ENCODE data around the gene NOS1AP.
"Not testable (repeated sequence)": the region's sequence is repeated elsewhere in the genome, so short reads cannot be mapped to it uniquely, and the experiment has no call there.

NOS1AP gene

DNA sequence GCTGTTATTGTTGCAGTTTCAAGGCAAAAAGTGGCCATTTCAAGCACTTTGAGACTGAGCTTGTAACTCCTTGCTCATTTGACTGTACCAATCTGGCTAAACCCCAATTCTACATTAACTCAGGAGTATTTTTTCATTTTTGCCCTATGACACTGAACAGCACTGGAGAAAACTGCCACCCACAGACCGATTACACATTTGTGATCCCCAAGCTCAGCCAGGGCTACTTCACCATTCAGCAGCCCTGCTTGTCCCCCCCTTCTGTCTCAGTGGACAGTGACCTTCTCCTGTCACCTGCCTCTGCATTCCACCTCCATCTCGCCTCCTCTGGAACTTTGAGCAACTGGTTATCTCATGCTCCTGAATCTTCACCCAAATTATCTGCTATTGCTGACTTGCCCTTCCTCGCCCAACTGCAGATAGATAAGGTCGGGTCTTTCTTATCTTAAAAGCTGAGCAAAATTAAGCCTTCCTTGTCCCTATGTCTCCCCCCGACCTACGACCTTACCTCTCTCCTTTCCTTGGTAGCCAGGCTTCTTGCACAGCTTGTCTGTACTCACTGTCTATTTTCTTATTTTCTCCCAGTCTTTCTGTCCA, 281.9 kb downstream of the NOS1AP start:
- no peak for DNase-seq

DNA sequence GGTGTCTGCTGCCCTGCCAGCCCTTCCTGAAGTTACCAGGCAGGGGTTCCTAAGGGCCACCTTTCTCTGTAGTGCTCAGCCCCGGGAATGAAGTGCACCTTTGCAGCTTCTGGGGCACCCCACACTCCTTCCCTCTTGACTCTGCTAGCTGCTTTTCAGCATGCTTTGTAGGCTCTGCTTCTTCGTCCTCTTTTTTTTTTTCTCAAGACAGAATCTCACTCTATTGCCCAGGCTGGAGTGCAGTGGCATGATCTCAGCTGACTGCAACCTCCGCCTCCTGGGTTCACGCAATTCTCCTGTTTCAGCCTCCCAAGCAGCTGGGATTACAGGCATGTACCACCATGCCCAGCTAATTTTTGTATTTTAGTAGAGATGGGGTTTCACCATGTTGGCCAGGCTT, 282.4 kb downstream of the NOS1AP start:
- DNase-seq, result not testable (repeated sequence)

DNA sequence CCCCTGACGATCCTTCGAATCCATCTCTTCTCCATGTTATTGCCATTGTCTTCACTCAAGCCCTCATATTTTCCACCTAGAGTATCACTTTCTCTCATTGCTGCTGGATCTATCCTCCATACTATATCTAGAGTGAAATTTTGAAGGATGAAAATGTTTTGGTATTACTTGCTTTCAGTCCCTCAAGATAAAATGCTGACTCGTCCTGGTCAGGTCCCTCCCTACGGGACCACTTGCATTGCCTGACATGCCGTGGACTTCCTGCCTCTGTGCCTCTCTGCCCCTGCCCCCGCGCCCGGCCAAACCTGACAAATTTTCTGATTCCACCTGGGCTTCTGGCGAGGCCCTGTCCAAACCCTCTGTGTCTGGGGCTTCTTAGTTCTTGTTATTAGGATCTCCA, 283.6 kb downstream of the NOS1AP start:
- DNase-seq, result no peak

DNA sequence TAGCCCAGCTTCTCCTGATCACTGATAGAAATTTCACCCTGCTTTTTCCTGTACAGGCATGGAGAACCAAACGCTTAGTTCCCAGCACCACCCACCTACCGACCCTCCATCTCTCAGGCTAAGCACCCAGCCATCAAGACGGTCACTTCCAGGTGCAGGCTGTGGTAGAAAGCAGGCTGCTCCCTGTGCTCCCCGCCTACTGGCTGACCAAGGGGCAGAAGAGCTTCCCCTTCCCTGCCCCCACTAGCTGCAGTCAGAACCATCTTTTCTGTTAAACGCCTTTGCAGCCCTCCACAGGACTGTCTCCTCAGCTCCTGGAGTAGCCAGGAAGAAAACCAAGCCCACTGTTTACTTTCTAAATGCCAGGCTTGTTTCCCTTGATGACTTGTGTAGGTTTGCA, 284.2 kb downstream of the NOS1AP start:
- DNase-seq, result no peak

DNA sequence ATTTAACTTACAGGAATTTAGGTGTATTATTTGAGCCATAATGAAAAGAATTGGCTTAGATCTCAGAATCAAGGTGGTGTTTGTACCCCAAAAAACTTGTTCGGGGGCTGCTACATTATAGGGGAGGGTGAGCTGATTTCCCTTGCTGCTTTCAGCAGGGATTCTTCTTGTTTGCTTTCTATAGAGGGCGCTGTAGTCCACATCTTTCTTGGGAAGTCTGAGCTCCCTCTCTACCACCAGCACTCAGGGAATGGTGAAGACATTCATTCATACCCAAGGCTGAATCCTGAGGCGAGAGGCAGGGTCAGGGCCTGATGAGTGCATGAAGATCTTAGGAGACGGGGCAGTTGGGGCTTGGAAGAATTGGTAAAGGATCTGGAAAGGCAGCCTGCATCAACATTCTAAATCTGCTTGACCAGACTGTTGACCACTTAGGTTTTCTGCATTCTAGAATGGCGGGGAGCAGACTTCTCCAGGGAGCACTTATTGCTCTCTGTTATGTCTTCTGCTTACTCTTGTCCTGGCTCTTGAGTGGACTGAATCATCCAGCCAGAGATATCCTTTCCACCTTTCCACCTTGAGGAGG, 288.3 kb downstream of the NOS1AP start:
- no peak for DNase-seq

DNA sequence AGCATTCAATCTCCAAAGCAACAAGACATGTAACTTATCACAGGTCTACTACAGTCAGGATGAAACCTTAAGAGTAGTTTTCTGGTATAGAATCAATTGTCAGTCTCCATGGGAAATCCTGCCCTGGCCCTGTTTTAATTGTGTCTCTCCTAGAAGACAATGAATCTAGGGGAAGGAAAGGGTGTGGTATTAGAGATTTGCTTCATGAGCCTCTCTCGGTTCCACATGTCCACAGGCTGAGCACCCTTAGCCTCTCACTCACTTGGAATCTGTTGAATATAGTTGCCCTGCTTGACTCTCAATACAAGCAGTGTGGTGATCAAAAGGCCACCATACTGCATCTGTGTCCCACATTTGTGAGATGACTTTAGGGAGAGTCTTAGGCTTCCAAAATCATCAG, 289.4 kb downstream of the NOS1AP start:
- no peak for DNase-seq

DNA sequence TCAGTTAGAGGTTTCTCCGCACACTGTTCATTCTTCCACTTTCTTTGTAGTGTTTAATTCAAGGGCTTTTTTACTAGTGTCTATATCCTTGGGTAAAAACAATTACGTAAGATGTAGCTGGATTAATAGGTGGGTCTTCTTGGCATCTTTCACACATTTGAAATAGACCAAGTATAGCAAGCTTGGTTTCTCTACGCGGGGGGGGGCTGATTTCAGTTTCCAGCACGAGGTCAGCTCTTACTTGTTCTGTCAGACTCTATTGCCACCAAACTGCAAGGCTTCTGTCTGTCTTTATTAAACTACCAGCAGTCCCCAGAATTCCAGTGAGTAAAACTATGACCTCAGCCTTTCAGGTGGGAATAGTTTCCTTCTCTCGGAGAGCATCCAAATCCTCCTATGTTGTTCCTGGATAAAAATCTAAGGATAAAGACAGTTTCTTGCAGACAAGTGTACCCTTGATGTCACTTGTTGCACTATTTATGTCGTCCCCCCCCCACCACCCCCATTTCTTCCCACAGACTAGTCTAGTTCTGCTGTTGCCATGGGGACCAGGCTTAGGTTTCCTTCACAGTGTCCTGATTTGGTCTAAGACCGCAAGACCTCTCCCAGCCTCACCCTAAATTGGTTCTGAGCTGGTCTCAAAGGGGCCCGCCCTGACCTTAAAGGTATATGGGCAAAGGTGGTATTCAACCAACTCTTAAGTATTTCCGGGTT, 290.2 kb downstream of the NOS1AP start:
- DNase-seq, result no peak

DNA sequence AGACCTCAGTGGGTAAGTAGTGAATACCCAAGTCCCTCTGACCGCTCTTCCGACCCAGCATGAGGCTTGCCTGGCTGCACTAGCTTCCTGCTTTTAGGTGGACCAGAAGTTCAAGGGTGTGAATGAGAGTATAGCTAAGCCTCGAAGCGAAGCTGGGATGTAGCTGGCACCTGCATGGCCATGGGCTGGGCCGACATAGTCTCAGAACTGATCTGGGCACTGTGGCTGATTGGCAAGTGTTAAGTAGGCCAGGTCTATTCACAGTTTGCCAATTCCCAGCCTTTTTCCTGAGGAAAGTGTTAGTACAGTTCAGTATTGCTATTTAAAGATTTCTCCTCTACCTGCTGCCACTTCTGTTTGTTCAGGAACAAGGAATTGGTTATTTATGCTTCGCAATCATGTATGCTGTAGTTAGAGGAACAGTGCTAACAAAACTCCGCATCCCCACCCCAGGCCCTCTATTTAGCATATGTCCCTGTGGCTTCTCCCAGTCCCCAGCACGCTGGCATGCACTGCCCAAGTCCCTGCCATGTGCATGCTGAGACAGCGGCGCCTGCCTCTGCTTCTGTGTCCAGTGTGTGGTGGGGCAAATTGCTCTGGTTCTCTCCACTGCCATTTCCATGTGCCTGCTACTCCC, 290.9 kb downstream of the NOS1AP start:
- no peak for DNase-seq

DNA sequence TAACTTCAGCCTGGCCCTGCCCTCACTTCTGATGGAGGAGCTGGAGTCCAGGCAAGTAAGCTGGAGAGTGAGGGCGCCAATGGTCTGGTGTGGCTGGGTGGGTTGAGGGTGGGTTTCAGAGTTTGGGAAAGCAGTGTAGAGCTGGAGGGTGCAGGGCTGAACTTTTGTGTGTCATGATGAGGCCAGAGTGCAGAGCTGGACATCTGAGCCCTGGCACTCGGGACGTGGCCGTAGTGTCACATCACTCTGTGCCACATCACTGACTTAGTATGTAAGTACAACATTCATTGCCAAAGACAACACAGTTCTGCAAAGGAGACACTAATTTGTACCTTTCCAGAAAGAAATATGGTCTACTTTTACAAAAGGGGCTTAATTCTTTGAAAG, 291.4 kb downstream of the NOS1AP start:
- DNase-seq, result no peak

DNA sequence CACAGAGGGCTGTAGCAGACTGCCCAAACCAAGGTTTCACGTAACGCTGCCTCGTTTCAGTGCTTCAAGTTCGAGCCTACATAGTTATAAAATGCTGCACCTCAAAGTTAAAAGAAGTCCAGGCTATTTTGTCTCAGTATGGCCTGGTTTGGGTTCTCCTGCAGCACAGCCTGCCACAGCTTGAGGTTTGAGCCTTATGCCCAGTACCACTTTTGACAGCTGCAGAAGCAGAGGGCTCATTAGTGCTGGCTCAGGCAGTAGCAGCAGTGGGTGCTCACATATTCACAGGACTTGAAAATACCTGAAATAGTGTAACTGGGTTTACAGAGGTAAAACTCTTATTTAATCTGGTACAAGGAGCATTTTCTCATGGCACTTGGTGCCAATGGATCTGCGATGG, 291.9 kb downstream of the NOS1AP start:
- no peak for DNase-seq

DNA sequence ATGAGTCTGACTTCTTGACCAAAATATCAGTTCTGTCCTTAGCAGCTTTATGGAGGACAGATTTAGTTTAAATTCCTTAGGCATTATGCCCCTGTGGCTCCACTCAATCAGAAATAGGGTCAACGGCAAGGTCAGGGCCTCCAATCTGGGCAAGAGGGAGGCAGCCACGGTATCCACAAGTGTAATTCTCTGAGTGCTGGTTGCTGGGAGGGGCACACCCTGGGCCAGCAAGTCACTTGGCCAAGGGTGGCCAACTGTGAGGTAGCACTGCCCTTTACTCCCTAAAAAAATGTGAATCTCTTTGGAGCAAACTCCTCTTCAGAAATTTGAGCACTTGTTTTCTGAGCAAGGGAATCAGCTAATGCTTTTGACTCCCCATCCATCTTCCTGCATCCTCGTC, 294.3 kb downstream of the NOS1AP start:
- no peak for DNase-seq

DNA sequence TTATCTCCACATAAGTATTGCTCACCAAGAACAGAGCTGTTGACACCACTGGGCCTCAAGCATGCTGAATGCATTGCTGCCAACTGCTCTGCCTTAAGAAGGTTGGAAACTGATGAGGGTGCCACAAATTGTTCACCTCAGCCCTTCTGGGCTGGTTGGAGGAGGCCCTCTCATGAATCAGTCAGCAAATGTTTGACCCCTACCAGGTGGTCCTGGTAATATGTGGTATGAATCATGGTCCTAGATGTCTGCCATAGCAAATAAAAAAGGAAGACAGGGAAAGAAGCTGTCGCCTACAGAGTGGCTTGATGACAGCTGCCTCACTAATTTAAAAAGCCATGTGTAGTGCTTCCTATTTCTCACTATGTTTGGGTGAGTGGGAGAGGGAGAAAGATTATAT, 295.0 kb downstream of the NOS1AP start:
- DNase-seq, result no peak

DNA sequence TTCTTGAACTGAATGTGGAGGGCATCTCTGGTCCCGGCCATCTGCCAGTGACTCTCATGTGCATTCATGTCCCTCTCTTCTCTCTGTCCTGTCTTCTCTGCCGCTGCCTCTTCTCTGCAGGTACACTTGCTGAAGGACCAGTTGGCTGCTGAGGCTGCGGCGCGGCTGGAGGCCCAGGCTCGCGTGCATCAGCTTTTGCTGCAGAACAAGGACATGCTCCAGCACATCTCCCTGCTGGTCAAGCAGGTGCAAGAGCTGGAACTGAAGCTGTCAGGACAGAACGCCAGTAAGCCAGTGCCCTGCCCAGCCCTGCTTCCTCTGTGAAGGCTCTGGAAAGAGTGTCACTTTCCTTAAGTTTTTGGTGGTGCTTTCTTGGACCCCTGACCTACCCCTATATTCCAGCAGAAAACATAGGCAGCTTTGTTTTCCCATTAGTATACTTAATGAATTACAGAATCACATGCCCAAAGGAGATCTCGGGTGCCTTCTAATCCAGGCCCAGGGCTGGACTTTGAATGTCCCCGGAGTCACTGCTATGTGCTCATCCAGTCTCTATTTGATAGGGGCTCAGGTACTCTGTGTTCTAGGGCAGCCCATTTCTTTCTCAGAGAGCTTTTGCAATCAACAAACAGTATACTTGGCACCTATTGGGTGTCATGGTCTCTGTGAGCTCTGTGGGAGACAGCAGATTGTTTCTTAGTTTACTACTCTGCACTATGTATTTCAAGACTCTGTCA, 296.0 kb downstream of the NOS1AP start:
- DNase-seq, result no peak

DNA sequence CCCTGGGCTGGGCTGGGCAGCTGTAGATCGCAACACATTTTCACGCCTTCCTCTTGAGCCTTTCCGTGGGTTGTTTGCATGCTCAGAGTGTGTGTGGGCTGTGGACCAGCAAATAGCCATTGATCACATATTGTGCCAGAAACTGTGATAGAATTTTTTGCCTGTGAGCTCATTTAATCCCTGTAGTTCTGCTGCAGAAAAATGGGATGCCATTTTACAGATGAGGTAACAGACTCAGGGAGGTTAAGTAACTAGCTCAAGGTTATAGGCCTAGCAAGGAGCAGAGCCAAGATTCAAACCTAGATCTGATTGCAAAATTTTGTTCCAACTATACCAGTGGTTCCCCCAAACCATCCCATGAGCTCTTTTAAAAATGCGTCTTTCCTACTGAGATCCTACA, 296.7 kb downstream of the NOS1AP start:
- DNase-seq, result no peak

DNA sequence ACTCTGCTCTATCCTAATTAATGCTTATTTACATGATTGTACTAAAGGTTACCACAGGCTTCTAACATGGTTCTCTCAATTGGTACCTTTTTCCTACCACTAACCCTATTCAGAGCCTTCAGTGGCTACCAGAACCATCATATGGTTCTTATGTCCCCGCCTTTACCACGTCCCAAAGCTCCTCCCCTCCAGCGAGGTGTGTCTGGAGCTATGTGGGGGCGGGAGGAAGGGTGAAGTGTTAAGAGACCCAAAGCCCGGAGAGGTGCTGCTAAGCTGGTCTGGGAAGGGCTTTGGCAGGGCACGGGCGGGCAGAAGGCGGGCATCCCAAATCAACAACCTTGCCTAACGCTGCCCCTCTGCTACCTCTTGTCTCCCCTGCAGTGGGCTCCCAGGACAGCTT, 297.2 kb downstream of the NOS1AP start:
- no peak for DNase-seq

DNA sequence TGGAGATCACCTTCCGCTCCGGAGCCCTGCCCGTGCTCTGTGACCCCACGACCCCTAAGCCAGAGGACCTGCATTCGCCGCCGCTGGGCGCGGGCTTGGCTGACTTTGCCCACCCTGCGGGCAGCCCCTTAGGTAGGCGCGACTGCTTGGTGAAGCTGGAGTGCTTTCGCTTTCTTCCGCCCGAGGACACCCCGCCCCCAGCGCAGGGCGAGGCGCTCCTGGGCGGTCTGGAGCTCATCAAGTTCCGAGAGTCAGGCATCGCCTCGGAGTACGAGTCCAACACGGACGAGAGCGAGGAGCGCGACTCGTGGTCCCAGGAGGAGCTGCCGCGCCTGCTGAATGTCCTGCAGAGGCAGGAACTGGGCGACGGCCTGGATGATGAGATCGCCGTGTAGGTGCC, 297.6 kb downstream of the NOS1AP start:
- no peak for DNase-seq

DNA sequence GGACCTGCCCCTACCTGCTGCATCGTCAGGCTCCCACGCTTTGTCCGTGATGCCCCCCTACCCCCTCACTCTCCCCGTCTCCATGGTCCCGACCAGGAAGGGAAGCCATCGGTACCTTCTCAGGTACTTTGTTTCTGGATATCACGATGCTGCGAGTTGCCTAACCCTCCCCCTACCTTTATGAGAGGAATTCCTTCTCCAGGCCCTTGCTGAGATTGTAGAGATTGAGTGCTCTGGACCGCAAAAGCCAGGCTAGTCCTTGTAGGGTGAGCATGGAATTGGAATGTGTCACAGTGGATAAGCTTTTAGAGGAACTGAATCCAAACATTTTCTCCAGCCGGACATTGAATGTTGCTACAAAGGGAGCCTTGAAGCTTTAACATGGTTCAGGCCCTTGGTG, 298.3 kb downstream of the NOS1AP start:
- no peak for DNase-seq

DNA sequence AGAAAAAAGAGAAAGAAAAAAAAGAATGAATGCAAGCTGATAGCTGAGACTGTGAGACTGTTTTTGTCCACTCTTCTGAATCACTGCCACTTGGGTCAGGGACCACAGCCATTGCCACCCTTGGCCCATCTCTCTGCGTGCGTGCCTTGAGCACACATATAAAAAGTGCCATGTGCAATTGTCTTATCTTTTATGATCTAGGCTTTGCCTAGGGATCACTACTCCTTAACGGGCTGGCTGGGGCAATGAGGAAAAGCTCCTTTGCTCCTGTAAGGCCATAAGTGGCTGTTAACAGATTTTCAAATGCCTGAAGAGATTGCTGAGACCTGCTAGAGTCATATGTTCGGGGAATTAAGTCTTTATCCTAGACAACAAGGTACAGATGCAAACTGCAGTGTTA, 299.0 kb downstream of the NOS1AP start:
- no peak for DNase-seq

DNA sequence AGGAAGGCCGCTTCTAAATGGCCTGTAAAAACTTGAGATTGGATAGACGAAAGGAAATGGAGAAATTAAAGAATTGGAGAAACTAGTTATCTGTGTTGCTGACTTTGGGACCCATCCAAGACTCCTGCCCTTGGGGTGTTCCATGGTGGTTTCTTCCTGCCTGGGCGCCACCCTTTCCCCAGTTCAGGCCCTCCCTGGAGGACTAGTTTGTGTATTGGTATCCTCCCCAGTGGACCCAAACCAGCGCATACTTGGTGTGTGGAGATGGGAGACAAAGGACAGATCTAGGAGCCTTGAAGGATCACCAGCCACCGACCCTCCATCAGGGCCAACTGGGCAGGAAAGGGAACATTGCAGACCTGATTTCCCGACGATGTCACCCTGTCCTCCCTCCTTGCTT, 300.1 kb downstream of the NOS1AP start:
- no peak for DNase-seq

DNA sequence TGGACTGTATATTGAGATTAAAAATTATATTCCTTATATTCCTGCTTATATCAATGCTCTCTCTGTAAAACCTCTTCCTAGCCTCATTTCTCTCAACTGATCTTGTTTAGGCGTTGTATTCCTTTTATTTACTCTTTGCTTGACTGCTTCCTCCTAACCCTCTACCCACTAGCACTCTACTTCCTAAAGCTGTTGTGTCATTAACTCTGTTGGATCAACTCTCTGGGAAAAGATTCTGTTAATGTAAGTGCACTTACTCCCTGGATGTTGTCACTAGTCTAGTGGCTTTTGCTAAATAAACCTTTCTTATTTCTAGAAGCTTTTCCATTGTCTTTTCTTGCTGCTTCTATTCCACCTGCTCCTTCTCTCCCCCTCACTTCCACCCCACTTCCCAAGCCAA, 300.7 kb downstream of the NOS1AP start:
- no peak for DNase-seq

DNA sequence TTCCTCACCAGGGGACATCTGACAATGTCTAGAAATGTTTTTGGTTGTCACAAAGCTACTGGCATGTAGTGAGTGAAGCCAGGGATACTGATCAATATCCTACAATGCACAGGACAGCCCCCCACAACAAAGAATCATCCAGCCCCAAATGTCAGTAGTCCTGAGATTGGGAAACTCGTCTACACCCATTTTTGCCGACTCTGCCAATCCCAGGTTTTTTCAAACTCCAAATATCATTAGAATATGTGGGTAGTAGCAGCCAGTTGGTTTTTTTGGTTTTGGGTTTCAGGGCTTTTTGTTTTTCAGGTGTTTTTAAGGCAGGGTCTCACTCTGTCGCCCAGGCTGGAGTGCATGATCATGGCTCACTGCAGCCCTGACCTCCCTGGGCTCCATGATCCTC, 301.2 kb downstream of the NOS1AP start:
- DNase-seq, result no peak

DNA sequence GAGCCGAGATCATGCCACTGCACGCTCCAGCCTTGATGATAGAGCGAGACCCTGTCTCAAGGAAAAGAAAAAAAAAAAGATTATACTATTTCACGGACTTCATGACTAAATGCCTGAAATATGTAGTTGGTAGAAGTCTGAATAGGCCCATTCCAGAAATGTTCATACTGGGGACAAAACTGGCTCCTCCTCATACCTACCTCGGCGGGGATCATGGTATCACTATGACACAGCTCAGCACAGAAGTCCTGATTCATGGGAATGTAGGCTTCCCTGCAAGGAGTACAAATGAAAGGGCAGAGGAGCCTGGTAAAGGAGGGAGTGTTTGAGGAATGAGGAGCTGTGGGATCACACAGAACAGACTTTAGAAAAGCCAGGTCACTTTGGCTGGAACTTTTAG, 302.1 kb downstream of the NOS1AP start:
- DNase-seq, result no peak
